Cortex of kidney (tissue), 1 donor: ENCODE results near the gene AFF3.

ENCODE experiments used
- DNase-seq: peaks from one replicate; lab custom pipeline; 2025; lab: John Stamatoyannopoulos, UW

Gene AFF3

DNA sequence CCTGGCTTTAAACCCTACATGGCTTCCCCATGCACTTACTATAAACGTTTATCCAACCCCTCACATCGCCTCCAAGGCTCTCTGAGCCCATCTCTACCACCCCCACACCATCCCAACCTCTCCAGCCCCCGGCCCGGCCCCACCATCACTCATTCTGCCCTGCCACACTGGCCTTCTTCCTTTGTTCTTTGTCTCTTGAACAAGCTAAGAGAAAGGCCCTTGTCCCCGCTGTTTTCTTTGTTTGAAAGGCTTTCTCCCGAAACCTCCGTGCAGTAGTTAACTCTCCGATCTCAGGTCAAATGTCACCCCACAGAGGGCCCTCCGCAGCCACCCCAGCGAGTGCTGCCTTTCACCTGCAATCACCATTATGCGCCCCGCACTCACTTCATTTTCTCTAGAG lies 100.4 kb downstream of the AFF3 start:
- no peak for DNase-seq

DNA sequence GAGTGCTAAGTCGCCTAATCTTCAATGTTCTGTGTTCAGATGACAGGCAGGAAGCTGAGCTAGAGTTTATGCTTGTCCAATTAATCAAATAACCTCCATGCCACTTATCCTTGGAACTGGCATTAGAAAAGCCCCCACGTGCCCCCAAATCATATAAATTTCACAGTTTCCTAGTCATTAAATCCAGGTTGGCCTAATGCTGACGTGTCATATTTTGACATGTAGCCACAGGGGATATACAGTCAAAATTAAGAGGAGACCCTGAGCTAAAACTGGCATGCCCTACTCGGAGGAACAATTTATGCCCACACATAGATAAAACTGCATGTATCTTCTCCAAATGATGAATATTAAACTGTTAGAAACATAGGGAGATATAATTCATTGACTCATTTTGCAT lies 101.0 kb downstream of the AFF3 start:
- no peak for DNase-seq

DNA sequence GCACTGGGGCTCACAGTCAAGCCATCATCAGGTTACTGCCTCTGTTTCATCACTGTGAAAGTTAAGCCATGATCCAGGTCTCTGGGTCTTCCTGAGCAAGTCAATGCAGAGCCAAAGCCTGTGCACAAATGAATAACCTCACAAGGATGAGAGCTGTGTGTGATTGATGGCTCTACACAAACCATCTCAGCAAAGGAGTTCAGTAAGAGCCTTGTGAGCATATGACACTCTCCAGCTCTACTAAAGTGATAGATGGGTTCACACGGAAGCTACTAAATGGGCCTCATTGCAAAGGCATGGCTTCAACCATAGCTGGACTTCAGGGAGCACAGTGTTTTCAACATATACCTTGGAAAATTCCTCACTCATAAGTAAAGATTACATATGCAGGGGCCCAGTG lies 101.5 kb downstream of the AFF3 start:
- DNase-seq = no peak

DNA sequence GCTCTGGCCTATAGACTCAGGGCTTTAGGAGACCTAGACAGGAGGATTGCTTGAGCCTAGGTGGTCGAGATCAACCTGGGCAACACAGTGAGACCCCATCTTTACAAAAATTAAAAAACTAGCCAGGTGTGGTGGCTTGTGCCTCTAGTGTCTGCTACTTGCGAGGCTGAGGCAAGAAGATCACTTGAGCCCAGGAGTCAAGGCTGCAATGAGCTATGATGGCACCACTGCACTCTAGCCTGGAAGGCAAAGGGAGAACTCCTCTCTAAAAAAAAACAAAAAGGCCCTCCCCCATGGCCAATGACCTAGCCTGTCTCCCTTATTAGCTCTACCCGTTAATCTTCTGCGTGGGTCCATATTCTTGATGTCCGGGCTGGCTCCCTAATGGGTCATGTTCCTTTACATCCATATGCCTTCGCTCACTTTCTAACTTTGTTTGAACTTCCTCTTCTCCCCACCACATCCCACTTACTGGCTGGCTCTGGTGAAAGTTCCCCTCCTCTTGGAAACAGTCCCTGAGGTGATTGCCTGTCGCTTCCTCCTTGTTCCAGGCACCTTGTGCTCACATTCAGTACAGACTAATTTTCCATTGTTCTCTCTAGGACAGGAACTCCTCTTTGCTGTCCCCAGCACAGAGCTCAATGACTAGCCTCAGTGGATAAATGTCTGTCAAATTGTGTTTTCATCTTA lies 103.0 kb downstream of the AFF3 start:
- no peak for DNase-seq

DNA sequence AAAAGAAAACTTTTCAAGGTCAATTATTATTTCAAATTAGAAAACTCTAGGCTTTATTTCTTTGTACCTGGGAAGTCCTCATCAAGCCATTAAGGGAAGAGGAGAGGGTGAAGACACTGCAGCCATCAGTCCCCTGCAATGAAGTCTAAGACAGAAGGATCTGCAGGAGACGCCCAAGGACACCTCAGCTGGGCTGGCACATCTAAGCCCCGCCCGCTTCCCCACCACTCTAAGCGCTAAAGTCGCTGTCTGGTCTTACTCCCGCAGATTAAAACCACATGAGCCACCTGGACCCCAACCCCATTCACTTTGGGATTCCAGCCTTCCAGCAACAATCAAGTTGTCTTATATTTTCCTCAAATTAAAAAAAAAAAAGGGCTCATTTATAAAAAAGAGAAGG lies 104.4 kb downstream of the AFF3 start:
- DNase-seq = no peak

DNA sequence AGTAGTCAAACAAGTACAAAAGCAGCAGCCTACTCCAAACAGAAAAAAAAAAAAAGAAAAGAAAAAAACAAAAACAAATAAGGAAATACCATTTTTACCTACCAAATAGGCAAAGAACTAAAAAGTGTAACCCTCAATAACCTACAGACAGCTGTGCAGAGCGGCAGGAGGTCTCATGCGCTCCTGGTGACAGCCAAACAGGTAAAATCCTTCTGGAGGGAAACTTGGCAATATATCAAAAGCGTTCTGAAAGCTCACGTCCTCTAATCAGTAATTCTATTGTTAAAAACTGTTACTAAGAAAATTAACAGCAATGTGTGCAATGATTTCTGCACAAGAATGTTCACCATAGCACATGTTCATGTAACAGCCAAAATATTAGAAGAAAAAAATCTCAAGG lies 105.6 kb downstream of the AFF3 start:
- DNase-seq = no peak

DNA sequence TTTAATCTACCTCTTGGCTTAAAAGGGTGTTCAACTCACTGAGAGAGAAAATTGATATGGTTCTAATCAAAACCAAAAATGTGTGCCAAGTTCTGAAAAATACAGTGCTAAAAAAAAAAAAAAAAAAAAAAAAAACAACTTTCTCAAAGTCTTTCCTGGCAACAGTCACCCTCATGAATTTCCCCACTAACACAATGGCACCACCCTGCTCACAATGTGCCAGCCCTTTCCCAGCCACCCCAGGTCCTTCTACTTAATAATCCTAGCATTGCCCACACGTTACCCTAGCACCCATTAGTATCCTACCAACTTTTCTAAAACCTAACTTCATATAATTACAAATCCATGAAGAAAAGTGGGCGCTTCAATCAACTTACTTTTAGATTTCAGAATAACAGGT lies 106.4 kb downstream of the AFF3 start:
- no peak for DNase-seq

DNA sequence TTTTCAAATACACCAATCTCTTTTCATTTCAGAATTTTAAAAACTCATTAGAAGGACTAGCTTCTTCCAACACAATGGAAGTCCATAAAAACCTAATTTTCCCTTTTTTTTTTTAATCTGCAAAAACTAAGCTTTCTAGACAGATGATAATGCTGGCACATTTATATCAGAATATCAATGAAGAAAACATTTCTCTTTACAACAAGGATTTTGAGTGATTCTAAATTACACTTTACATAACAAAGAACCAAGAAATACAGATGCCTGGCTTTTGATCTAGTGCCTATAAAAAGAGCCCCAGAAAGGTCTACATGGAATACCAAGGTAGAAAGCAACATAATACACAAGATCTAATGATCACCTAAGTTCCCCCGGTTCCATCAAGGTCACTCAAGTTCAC lies 108.0 kb downstream of the AFF3 start:
- no peak for DNase-seq

DNA sequence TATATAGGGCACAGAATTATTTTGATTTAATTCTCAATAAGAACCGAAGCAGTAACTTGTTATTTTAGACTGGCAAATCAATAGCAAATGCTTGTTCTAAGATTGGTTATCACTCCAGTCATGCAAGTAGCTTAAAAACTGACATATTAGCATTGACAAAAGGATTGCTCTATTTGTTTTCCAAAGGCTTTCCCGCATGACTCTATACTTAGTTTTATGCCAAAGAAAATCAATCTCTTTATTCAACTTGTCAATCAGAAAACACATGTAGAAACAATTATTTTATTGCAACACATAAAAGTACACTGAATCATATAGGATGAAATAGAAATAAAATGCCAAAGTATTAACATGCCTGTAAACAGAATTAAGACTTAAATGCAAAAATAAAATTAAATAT lies 108.4 kb downstream of the AFF3 start:
- no peak for DNase-seq

DNA sequence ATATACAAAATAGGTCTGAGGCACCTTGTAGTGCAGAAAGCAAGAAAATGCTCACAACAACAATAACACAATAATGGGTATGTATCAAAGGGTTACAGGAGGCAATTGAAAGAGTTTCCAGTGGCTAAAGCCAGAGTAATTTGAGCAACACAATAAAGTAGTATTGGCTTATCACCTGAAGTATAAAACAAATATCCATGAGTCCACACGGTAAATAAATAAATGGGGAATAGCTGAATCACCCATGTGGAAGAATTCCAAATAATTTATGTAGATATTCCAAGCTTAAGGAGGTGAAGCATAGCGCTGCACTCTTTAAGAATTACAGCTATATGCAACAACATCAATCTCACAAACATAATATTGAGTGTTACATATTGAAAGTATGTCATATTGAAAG lies 110.8 kb downstream of the AFF3 start:
- no peak for DNase-seq

DNA sequence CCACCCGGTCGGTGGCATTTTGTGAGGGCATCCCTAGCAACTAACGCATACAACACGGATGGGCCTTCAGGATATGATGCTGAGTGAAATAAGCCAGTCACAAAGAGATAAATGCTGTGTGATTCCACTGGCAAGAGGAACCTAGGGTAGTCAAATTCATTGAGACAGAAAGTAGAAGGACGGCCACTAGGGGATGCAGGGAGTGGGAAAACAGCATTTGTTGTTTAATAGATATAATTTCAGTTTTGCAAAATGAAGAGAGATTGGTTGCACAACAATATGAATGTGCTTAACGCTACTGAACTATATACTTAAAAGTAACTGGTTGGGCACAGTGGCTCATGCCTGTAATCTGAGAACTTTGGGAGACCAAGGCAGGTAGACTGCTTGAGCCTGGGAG lies 112.9 kb downstream of the AFF3 start:
- no peak for DNase-seq

DNA sequence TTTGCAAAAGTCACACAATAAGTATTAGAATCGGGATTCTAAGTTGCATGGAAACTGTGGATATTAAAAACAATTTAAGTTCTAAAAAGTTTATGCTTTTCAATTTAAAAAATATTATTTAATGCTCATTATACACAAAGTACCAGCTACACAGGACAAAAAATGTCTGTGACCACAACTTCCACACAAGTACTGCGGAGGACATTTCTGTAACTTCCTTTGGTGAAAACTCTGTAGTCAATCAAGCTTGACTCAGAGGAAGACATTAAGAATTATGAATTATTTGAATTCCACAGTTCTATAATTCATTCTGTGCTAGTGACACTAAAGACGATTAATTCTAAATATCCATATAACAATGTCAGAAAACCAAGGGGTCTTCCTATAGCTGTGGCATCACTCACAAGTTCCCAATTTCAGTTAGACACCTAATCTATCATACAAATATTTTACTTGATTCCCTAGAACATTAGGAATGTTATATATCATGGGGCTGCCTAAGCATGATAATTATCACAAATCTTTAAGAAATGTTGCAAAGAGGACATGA lies 120.5 kb downstream of the AFF3 start:
- DNase-seq = no peak

DNA sequence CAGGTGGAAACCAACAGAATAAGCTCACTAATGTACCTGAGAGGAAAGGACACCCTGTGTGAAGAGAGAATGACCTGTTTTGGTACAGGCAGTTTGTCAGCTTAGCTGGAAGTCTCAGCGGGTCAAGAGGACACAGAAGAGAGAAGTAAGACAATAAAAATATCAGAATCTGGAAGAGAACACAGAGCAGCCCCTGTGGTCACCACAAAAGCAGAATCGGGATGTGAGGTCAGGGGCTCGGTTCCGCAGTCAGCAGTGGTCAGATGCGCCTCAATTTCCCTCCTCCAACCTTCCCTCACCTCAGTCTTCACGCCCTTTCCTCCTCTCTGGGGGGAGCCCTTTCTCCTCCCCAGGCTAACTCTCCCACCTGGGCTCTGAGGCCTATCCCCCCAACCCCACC lies 122.9 kb downstream of the AFF3 start:
- no peak for DNase-seq

DNA sequence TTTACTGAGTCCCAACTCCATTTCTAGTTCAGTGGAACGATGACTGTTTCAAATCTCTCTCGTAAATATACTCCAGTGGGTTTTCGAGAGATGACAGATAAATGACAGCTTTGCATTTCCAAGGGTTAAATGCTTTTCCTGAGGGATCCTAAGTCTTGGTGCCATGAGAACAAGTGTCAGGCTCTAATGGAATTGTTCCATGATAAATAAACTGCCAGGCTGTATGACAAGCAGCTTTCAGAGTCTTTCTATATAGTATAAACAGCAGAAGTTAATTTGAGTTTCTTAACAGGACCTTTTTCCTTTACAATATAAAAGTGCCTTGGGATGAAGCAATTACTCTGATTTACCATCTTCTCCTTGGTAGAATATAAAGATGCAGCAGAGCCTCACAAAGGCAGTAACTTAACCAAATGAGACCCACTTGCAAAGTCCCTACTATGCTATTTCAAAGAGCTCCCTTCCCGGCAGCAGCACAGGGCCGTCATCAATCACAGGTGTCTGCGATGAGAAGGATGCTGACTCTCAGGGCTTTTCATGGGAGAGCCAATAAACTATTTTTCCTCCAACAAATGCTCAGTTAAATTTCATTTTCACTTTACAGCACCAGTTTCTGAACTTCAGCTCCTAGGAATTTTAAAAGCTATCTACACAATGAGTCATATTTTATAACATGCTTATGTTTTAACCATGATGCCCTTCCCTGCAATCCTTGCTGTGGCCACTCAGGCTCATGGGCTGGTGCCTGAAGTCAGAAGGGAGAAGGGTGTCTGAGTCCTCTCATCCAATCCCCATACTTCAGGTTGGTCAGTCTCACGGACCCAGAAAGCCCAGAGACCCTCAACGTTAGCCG lies 123.8 kb downstream of the AFF3 start:
- DNase-seq = no peak

DNA sequence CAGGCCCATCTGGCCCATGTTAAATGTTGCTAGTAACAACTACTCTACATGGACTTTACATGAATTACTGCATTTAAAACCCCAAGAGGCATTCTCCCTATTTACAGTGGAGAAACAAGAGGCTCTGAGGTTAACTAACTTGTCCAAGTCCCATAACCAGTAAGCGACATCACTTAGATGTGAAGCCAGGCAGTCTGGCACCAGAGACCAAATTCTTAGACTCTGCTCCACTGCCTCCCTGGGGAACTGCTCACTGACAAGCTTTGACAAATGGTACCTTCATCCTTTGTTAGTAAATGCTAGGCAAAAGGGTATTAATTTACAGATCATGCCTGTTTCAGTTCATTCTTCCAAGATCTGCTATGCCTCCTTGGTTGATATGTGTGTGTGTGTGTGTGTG lies 124.8 kb downstream of the AFF3 start:
- DNase-seq = no peak

DNA sequence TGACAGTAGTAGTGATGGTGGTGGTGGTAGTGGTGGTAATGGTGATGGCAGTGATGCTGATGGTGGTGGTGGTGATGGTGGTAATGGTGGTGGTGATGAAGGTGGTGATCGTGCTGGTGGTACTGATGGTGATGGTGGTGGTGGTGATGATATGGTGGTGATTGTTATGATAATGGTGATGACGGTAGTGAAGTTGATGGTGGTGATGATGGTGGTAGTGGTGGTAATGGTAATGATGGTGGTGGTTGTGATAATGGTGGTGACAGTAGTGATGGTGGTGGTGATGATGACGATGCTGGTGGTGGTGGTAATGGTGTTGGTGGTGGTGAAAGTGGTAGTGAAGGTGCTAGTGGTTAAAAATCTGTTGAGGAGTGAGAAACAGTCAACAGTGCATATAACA lies 125.6 kb downstream of the AFF3 start:
- DNase-seq = no peak

DNA sequence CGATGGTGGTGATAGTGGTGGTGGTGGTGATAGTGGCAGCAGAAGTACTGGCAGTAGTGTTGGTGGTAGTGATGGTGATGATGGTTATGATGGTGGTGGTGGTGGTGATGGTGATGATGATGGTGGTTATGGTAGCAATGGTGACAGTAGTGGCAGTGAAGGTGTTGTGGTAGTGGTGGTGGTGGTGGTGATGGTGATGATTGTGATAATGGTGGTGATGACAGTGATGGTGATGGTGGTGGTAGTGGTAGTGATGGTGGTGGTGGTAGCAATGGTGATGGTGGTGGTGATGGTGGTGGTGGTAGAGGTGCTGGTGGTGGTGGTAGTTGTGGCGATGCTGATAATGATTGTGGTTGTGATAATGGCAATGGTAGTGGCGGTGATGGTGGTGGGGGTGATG lies 126.5 kb downstream of the AFF3 start:
- no peak for DNase-seq

DNA sequence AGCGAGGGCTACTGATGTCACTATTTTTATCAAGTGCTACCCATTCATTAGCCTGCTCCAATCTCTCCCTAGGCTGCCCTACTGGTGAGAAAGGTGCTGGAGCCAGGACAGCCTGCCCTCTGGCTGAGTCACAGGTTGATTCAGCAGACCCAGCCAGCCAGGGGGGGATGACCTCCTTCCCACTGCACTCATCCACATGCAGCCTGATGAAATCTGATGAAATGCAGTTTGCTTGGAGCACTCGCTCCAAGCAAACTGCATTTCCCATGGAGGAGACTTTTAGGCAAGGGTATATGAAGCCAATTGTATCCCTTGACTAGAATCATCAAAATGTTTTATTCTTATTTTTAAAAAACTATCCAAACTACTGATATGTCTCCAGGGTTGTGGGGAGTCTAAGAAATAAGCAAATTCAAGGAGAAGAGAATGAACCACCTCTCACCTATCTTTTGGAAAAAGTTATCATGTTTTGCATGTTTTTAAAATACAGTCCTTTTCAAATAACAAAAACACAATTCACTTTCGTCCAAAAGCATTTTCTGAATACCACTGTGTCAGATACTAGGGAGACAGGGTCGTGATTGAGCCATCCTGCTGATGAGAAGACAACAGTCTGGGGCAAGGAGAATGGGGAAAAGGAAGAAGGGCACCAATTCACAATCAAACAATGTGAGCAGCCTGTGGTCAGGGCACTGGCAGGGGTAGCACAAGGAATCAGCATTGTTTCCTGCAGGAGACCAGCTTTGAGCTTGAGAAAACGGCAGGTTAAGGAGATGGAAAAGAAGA lies 128.3 kb downstream of the AFF3 start:
- no peak for DNase-seq

DNA sequence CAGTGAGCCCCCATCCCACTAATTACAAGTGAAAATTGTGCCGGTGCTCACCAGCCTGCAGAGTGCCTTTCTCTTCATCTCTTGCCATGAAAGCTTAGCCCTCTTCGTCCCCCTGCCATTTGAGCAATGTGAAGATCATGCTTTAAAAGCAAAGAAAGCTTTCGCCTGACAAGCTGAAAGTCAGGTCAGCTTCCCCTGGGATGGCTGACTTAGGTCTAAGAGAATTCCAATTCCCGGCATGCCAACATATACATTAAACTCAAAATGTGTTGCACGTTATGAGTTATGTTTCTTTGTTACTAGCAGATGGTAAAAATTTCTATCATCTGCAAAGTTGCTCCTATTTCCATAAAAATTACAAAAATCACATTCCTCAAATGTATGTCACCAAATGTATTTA lies 129.8 kb downstream of the AFF3 start:
- DNase-seq = no peak

DNA sequence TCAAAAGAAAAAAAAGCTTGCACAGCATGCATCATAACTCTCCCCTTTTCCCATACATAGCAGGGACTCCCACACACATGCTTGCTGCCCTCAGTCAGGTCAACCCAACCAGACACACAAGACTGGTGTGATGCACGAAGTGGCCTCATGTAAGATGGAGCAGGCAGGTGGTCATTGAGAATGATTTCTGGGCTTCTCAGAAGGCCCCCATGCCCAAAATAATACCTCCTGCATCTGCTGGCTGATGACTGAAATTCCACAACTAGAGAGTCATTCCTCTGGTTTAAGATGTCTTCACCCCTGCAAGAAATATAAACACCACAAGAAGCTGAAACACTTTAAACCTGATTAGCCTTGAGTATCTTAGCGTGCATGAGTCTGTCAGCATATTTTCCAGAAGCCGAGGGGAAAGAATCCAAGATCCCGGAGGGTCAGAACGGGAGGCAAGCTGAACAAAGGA lies 131.1 kb downstream of the AFF3 start:
- no peak for DNase-seq

DNA sequence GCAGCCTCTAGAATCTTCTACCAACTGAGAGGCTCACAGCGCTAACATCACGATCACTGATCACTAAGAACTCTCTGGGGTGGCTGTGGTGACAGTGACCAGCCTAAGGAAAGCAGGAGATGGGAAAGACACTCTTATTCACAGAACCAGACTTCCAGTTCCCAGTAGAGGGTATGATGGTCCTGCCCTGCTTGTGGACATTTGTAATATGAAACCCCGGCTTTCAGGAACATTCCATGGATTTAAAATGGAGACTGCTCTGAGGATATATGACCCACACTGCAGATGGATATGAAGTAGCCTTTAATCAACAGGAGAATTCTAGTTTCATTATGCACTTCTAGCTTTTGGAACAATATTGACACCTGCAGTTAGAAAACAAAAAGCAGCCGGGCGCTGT lies 131.8 kb downstream of the AFF3 start:
- no peak for DNase-seq

DNA sequence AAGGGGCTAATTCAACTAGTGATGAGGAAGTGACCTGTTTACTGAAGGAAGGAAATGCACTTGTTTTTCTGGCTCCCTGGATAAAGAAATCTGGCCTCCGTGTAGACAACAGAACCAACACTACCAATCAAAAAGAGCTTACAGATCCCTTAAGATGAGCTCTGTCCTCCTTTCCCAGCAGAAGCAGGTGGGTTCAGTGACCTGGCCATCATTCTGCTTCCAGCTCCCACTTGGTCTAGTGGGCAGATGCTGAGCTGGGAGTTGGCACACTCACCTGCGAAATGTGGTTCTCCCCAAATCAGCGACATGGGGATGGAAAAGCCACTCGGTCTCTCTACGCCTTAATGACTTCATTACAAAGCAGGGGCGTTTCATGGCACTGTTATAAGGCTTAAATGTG lies 132.6 kb downstream of the AFF3 start:
- no peak for DNase-seq

DNA sequence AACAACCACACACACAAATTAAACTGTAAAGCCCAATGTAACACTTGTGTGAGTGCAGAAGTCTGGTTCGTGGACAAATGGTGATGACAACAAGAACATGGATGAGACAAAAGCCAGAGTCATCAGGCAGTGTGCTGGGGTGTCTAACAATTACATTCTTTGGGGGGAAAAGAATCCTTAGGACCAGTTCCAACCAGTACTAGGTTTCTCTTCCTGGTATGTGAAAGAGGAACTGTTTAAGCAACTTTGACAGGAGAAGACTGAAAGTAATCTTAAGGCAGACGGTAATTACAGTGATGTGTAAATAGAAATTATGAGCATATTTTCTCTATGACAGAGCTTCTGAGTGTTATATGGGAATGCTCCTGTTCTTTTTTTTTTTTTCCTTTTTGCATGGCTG lies 133.4 kb downstream of the AFF3 start:
- DNase-seq = no peak
